GM21528 (cell line): ENCODE measurements around the gene MCTP1.

Source experiments
- ATAC-seq: cut with Tn5 transposase; IDR thresholded peaks from one replicate; pipeline ENCODE4 v1.9.1; 2021; ENCODE audit warnings: mild to moderate bottlenecking, moderate library complexity; ENCODE audit not compliant: unreplicated experiment, low FRiP score

MCTP1 gene

DNA sequence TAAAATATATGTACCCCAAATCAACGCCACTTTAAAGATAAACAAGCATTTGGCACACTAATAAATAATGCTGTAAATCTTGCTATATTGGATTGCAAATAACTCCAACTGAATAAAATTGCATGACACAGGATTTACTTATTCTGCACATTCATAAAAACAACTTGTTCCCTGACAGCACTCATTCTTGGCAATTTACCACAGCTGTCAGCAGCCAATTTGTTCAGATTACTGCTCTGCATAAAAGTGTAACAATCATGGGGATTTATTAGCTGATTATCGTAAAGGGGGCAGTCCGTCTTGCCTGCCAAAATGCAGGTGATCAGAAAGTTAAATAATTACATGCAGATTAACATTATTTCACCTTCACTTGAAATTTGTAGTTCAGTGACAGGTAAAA, 381.2 kb downstream of the MCTP1 start:
- no peak for ATAC-seq

GRCh38 chr5:94901191-94901979, 383.5 kb downstream of the MCTP1 start:
- peak; percentile 66 for ATAC-seq

DNA sequence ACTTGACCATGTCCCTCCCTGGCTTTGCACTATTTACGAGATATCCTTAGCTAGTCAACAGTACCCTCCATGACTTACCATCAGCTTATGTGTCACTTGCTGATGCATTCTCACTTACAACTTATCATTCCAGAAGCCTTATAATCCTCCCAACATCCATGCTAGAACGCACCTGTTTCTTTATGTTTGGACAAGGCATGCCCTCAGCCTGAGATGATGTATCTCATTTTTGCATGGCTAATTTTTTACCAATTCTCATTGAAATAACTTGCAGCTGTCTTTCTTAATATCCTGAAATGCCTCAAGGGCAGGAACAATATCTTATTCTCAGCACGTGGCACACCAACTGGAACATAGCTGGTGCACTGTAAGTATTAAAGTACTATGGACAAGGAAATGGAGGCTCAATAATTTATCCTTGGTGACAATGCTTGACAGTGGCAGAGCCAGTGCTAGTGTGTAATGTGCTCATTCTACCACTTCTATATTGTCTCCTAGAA, 384.8 kb downstream of the MCTP1 start:
- ATAC-seq, result no peak

DNA sequence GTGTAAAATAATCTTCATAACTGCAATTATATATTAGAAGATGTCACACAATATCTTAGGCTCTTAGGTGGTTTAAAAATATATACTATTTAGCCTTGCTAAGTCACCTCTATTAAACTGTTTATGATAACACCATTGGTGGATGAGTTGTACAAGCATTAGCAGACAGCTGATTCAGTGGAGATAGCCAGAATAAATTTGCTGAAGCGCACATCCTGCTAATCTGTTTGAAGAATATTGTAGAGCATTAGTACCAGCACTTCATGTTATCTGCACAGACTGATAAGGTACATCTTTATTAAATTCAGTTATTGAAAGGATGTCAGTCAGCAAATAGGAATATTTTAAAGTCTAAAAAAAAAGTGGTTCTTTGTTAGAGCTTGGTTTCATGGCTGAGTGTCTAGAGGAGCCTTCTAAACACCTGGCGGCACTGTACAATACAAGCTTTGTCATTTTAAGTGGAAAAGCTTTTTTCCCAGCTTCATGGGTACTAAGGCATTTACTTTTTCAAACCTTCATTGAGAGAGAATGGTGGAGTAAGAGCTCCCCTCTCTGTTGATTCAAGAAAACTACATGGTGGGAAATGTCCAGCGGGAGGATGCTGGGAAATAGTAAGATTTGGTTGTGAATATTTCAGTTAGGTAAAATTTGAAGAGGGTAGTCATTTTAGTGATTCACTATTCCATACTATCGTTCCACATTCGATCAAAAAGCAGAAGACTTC, 391.3 kb downstream of the MCTP1 start:
- ATAC-seq, result no peak

GRCh38 chr5:94891972-94892371, 392.9 kb downstream of the MCTP1 start:
- no peak for ATAC-seq

DNA sequence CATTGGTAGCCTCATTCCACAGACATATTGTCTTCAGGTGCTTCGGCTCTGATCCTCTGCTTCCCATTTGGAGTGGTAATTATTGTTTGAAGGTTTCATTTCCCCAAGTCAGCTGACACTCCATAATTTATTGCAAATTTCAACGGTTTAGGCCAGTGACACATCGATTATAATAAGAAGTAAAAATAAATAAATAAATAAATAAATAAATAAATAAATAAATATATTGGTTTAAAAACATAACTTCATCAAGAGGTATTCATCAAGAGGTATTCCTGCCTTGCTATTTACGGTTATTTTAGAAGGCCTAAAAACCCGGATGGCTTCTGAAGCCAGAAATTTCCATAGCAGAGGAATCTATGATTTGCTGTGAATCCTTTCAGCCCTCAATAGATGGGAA, 393.3 kb downstream of the MCTP1 start:
- ATAC-seq, result no peak

DNA sequence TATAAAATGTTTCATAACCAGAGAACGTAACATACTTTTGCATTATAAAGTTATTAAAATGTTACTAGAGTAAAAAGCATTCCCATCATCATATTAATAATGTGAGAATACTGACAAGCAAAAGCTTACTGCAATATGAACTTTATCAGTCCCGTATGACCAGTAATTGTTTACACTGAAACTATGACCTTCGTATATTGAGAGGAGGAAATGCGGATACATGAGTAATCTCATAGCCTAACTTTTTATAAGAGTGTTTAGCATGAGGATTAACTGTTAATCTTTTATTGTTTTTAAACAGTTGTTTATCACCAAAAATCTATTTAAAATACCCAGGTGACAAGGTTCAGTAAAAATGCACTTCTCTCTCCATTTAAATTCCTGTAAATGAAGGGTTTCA, 394.0 kb downstream of the MCTP1 start:
- ATAC-seq, result no peak

GRCh38 chr5:94888674-94889073, 396.2 kb downstream of the MCTP1 start:
- ATAC-seq, result no peak

- no peak for ATAC-seq
Observed at GRCh38 chr5:94885931-94886330, 399.0 kb downstream of the MCTP1 start.

DNA sequence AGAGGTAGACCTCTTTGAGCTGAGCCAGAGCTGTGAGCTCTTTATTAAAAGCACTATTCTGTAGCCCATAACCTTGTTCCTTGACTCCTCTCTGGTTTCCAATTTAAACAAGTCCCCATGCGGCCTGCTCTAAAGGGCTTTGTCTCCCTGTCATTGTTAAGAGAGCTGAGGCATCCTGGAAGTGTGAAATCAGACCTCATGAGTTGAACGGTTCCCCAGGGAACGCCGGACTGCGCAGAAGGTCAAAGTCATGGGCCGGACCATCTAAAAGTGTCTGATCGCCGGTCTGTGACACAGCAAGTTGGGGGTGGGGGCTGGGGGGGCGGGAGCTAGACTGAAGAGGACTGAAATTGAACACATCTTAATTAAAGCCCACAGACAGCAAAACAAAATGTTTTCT, 400.6 kb downstream of the MCTP1 start:
- no peak for ATAC-seq

GRCh38 chr5:94872526-94872925, 412.4 kb downstream of the MCTP1 start:
- ATAC-seq, result no peak

- ATAC-seq, result no peak
Observed at GRCh38 chr5:94870511-94871183, 414.2 kb downstream of the MCTP1 start.

DNA sequence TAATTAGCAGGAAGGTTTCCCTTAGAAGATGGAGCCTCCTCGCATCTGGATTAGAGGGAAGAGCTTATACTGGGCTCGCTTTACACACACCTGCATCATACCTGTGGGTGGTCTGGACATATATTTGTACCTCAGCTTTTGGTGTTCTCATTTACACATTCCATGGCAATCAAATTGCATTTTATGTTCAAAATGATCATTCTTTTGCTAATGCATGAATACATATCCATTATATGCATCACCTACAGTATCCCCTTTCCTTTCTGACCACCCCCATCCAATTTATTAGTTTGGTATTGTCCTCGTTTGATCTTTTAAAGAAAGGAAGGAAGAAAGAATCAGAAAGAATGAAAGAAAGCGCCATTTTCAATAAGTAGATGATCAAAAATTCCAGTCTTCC, 415.0 kb downstream of the MCTP1 start:
- no peak for ATAC-seq

DNA sequence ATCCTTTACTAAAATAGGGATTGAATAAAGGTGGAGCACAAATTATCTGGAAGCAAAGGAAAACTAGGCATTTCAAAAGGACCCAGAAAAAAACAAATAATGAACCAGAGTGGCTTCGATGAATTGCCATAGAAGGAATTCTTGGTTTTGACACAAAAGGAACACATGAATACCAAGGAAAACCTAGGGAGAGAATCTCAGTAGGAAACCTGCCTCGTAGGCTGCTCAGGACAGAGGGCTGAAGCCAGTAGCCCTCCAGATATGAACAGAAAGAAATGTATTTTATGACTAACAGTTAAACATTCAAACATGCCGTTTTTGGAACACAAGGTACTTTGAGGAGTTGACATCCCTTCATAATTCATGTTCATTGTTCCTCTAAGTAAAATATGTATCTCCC, 420.9 kb downstream of the MCTP1 start:
- ATAC-seq, result no peak

GRCh38 chr5:94857111-94857510, 427.8 kb downstream of the MCTP1 start:
- no peak for ATAC-seq

DNA sequence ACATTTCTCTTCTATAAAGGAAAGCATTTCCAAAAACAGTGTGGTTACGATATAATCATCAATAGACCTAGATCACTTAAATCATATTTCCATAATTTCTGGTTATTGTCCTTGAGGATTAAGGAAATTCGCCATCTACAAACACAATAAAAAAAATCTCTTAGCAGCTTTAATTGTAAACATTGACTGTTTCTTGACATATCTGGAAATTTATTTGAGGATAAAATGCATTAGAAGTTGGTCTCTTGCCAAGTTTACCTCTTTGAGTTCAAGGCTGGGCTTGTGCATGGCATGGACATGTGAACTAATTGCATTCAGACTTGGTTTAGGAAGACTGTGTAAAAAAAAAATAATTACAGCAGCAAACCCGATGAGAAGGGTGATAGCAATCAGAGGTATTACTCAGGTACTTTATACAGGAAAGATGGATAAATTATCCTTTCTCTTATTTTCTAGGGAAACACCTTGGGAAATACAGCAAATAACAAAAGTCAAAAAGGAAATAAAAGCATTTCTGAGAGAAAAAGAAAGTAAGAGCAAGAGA, 428.6 kb downstream of the MCTP1 start:
- ATAC-seq, result no peak

DNA sequence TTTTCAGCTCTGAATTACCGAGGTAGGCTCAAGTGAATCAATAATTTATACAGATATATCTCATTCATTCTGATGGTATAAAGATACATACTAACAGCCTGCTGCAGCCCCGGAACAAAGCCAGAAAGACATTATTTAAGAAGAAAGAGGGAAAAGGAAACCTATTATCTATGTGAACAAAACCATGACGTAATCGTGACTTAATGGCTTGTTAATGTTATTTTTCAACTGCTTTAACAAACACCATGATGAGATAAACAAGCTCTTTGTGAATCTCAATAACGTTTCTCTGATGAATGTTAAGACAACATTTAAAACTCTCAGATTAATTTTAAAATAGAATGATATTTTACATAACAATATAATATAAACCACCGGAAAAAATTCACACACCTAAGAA, 429.4 kb downstream of the MCTP1 start:
- no peak for ATAC-seq

DNA sequence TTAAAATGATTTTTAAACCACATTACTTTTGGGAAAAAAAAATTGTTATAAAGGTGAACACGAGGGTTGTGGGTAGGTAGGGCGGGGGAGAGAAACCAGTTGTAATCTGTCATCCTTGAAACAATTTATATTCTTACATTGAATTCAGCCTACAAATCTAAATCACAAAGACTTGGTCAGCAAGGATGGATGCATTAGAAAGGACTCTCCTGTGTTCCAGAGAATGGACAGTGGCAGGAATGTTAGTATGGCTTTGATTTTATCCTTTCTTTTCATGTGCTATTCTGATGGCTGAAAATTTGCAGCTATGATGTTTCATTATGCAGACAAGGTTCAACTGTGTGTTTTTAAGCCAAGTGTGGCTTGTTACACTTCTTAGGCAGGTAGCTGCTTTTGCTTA, 431.8 kb downstream of the MCTP1 start:
- no peak for ATAC-seq

- ATAC-seq, result no peak
Observed at GRCh38 chr5:94850960-94851359, 433.9 kb downstream of the MCTP1 start.

DNA sequence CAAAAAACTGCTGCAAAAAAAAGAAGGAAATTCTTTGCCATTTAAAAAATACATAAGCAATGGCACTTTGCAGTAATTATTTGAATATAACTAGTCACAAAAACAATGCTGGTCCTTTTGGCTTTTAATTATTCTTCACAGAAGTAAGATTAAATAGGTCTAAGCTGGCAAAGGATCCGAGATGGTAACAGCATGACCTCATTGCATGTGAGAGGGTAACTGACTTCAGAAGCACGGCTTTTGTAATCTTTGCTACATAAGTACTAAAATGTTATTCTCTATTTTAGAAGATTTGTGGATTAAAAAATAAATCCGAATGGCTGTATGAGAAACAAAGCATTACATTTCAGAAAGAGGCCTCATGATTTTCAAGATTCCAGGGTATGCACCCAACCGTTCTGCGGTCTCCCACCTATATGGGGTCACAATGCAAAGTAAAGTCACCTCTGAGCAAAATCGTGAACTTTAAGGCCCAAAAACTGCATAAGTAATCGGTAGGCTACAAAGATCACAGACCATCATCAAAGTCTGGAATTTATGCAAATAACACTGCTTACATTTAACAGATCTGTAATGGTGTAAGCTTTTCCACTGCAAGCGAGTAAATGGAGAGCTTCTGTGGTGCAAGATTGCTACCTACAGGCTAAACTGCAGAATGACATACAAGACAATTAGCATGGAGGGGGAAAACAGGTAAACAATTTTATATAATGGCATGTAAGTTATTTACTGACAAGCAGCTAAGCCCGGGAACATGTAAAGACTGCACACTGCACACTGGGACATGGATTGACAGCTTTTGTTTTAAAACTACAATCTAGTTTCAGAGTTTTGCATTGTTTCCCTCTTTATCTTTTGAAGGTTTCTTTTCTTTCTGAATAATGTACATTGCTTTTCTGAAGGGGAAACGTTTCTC, 434.8 kb downstream of the MCTP1 start:
- peak; percentile 95 for ATAC-seq
